ENCODE results near the gene TIMP2.
"Not testable (repeated sequence)": the region's sequence is repeated elsewhere in the genome, so short reads cannot be mapped to it uniquely, and the experiment has no call there.

The TIMP2 gene

DNA sequence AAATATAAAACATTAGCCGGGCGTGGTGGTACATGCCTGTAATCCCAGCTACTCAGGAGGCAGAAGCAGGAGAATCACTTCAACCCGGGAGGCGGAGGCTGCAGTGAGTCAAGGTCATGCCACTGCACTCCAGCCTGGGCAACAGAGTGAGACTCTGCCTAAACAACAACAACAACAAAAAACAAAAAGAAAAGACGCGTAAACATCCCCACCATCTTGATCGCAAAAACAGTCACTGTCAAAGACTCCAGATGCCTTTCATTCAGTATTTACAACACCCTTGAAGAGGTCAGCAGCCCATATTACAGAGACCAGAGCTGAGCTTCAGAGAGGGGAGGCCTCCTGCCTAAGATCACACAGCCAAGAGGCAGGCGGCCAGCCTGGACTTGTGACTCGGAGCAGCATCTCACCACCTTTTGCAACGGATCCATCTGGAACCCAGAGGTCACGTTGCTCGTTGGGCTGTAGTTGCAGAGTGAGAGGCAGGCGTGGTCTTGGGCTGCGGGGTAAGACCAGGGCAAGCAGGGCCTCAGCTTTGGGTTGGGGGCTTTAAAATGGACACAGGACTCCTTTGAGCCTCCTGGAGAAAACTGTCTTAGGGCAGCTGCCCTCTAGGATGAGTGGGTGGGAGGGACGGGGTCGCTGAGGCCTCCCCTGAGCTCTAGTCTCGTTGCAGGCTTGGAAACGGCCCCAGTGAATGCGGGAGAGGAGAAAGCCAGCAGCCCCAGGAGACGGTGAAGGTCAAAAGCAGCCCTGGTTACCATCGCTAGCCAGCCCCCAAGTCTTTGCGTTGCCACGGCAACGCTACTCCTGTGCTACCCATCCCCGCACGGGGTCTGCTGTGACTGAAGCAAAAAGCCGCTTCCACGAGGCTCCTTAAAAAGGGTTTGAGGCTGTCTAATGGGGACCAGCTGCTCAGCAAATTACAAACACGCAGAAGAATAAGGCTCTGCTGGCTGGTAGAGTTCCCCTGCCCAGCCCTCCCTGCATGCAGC lies 28.5 kb upstream of the TIMP2 start:
- DNase-seq: no peak

DNA sequence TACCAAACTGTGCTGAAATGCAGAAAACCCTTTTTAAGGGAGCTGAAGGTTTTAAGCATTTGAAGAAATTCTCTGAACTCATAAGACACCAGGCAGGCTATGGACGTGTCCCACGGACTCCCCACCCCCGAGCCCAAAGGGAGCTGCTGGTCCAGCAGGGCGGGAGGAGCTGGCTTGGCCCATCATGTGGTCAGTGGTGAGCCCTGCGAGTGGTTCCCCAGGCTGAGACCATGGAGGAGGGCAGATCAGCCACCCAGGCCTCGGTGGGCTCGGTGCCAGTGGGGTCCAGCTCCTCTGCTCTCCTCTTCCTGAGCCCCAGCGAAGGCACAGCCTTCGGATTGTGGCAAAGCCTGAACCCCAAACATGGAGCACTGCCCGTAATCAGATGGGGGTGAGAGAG lies 27.5 kb upstream of the TIMP2 start:
- DNase-seq: no peak

DNA sequence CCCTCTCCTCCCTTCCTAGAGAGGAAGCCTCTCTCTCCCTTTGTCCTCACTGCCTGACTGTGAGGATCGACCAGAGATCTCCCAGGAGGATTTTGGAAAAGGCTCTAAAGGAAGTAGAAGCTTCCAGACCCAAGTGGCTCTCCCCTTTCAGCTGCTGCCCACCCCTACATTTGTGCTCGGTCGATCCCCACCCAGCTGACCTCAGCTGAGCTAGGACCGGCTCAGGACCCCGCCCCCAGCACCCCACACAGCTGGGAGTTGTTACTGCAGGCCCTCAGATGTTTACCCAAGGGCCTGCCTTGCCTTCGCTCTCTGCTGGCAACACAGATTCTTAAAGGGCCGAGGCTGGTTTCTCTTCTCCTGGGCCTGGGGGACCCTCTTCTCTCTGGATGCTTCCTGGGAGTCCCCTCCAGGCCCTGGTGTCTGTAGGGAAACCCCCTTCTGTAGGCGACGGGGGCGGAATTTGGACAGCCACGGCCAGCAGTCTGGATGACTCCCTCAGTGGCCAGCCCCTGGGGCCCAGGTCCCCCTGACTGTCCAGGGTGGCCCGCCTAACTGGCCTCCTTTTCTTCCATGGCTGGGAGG lies 26.9 kb upstream of the TIMP2 start:
- no peak for DNase-seq

DNA sequence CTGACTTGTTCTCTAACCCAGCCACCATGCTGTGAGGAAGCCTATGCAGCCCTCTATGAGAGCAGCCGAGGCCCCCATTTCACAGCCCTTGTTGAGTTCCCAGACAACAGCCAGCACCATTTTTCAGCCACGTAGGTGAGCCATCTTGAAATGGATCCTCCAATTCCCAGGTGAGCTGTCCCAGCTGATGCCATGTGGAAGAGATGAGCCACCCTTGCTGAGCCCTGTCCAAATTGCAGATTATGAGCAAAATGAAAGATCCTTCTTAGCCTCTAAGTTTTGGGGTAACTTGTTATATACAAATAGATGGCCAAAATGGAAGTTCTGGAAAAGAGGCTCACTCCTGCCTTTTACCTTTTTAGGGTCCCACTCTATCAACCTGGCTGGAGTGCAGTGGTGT lies 25.7 kb upstream of the TIMP2 start:
- DNase-seq: no peak

DNA sequence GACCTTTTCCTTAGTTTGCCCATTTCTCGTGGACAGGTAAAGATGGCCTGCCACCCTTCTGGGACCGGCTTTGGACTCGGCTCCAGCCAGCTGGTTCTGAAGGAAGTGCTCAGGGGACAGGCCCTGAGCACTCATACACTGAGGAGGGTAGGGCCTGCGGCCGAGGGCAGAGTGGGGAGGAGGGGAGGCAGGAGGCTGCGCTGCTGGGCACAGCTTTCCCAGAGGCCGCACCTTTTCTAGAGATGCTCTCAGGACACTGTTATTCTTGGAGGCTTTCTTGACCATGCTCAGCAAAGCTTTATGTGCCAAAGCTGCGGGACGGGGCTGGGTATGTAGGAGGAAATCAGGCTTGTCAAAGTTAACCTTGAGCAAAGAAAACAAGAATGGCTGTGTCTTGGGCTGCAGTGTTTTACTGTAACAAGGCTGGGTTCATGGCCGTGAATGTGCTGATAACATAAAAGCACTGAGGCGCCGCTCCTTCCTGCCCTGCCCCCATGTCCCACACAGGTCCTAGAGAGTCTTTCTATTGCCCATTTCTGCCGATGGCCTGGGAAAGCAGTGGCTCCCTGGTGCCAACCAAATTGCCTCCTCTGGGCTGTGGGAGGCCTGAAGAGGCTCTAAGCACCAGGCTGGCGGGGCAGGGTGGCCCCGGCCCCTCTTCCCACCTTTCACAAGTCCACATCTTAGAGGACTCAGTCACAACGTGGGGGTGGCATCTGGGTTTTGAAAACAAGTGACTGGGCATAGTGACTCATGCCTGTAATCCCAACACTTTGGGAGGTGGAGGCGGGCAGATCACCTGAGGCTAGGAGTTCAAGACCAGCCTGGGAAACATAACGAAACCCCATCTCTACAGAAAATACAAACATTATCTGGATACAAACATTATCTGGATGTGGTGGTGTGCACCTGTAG lies 22.3 kb upstream of the TIMP2 start:
- DNase-seq: no peak

DNA sequence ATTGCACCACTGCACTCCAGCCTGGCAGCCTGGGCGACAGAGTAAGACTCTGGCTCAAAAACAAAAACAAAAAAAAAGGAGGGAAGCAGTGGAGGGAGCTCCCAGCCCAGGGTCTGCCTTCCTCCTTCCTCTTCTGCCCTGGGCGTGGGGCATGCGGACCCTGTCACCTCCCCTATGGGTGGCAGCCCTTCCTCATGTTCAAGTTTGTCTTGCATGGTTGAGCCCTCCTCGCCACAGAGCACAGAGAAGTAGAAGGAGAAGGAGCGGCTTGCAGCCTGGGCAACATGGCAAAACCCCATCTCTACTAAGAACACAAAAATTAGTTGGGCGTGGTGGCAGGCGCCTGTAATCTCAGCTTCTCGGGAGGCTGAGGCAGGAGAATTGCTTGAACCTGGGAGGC lies 21.4 kb upstream of the TIMP2 start:
- no peak for DNase-seq

DNA sequence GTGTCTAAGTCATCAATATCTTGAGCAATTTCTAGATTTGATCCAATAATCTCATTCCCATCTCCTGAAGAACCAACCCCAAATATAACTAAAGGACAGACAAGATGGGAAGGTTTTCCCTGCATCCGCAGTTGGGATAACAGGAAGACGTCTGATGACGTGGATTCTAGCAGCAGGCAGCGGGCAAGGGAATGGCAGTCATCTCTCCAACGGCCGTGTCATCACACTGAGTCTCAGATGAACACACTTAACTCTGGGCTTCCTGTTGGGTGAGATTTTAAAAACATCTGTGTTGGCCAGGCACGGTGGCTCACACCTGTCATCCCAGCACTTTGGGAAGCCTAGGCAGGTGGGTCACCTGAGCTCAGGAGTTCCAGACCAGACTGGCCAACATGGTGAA lies 20.9 kb upstream of the TIMP2 start:
- DNase-seq: no peak

DNA sequence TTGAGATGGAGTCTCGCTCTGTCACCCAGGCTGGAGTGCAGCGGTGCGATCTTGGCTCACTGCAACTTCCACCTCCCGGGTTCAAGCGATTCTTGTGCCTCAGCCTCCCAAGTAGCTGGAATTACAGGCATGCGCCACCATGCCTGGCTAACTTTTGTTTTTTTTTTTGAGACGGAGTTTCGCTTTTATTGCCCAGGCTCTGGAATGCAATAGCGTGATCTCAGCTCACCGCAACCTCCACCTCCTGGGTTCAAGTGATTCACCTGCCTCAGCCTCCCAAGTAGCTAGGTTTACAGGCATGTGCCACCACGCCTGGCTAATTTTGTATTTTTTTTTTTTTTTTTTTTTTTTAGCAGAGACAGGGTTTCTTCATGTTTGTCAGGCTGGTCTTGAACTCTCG lies 20.3 kb upstream of the TIMP2 start:
- DNase-seq: not testable (repeated sequence)

DNA sequence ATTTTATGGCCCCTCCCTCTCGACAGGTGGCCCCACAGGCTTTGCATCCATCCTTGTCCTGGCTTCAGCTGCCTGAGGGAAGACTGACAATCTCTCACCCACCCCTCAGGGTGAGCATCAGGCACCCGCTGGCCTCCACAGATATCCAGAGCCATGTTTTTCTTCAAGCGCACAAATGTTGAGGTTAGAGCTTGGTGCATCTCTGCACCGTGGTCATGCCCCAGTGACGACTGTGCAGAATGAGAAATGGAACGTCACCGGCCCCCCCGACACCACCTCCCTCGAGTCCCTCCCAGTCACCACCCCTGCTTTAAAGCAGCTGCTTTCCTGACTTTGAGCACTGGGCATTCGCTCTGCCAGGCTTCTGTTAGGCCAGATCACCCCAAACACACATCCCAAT lies 19.8 kb upstream of the TIMP2 start:
- DNase-seq: no peak

DNA sequence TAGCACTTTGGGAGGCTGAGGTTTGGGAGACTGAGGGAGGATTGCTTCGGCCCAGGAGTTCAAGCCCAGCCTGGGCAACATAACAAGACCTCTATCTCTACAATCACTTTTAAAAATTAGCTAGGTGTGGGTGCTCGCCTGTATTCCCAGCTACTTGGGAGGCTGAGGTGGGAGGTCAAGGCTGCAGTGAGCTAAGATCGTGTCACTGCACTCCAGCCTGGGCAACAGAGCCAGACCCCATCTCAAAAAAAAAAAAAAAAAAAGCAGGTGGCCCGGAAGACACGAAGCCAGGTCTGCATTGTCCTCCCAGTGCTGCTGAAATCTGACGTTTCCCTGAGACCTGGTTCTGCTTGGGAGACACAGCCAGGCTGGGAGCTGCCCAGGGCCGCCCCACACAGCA lies 18.8 kb upstream of the TIMP2 start:
- DNase-seq: no peak

DNA sequence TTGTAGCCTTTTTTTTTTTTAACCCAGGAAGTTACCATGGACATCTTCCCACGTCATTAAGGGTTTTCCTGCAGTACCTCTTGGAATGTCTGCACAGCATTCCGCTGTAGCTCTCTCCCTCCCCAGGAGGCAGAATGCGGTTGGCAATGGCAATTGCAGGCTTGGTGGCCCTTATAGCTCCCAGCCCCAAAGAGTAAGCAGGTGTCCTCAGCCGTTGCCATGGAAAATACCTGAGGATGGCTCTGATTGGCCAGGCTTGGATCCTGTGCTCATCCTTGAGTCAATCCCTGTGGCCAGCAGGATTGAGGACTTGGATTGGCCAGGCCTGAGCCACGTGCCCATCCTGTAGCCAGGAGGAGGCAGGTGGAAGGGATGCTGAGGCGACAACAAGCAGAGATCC lies 15.5 kb upstream of the TIMP2 start:
- no peak for DNase-seq

DNA sequence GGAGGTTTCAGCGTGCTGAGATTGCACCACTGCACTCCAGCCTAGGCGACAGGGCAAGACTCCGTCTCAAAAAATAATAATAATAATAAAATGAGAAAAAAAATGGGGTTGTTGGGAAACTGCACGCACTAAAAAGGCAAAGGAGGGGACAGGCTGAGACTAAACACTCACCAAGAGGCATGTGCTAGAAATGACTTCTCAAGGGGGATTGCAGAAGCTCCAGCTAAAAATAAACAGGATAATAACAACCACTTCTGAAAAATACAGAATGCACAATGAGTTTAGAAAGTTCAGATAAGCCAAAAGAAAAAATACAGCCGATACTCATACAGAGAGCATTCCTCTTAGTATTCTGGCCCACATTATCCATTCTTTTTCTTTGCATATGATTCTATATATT lies 15.1 kb upstream of the TIMP2 start:
- DNase-seq: no peak

DNA sequence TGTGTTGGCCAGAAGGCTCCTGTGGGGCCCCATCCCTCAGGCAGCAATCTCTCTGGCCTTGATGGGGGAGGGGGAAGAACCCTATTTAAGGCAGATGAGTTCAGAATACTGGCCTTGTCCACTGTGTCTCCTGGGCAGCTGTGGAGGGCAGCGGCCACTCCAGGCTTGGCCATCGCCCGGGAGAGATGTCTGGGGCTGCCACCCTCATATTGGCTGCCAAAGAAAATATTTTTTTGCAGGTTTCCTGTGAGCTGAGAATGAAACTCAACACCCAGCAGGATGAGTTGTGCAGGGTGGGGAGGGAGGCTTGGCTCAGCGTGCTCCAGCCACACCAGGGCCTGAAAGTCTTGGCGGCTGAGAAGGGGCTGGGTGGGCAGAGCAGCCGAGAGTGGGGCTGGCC lies 14.4 kb upstream of the TIMP2 start:
- no peak for DNase-seq

DNA sequence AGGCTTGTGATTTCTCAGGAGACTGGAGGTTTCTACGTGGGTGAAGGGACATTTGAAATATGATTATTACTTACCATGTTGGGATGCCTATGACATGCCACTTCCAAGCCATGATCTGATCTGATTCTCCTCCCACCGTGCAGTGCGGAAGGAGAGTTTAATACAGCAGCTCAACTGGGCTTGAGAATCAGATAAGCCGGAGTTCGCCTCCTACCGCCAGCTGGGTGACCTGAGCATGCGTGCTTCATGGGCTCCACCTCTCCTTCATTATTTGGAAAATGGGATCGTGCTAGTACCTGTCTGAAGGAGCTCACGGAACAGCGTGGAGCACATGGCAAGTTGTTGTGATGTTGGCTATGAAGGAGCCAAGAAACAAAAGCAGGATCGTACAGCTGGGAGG lies 12.4 kb upstream of the TIMP2 start:
- DNase-seq: no peak

DNA sequence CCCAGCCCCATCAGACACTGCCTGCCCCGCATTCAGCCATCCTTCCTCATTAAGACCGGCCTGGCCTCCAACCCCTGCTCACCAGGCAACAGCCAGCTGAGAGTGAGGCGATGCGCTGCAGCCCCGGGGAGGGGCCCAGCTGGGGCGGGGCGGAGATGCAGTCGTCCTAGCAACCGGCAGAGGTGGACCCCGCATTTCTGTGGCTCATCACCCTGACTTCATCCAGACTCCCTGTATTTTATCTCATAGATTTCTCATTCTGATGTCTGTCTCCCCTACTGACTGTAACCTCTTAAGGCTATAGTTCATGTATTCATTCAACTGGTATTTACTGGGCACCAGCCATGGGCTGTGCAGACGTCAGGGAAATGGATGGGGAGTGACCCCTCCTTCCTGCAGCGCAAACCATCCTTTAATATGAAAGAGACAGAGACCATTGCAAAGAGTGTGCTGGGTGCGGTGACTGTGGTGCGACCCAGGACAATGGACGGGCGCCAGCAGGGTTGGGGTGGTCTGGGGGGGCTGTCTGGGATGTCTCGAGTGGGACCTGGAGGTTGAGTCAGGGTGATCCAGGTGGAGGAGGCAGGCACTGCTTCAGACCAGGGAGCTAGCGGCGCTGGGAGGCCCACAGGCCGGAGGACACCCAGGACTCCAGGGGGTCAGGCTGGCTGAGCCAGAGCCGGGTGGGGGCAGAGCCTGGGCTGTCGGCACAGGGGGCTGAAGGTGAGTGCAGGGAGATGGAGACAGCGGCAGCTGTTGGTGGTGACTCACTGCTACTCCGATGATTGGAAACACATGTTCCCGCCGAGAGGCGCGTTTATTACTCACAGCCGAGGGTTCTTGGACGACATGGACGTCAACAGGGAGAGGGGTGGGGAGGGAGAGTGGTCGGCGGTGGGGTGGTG lies 10.5 kb upstream of the TIMP2 start:
- DNase-seq: no peak

DNA sequence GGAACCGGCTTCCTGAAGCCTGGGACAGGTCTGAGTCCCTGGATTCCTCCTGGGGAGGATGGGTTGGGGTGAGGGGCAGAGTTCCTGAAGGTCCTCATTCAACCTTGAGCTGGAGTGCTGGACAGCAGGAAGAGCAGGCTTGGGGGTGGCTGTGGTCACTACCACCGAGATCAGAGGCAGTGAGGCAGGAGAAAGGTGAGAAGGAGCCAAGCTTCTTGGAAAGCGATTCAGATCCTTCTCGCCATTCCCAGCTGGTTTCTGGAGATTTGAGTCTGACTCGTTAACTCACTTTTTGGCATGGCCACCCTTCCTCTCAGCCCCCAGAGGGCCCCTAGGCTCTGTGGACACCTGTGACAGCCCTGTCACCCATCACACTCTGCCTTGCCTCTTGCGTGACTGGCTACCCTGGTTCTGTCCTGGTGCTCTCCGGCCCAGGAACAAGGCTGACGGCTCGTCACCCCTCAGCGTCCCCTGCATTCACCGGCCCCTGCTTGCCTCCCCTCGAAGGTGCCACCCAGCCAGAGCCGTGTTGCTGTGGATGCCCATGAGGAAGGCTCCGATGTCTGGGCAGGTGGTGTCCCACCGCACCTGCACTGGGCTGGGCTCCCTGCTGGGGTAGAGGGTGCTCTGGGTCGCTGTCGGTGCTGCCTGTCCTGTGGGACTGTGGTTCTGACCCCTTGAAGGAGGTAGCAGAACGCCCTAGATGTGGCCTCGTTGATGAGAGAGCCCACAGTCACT lies 9.7 kb upstream of the TIMP2 start:
- no peak for DNase-seq

DNA sequence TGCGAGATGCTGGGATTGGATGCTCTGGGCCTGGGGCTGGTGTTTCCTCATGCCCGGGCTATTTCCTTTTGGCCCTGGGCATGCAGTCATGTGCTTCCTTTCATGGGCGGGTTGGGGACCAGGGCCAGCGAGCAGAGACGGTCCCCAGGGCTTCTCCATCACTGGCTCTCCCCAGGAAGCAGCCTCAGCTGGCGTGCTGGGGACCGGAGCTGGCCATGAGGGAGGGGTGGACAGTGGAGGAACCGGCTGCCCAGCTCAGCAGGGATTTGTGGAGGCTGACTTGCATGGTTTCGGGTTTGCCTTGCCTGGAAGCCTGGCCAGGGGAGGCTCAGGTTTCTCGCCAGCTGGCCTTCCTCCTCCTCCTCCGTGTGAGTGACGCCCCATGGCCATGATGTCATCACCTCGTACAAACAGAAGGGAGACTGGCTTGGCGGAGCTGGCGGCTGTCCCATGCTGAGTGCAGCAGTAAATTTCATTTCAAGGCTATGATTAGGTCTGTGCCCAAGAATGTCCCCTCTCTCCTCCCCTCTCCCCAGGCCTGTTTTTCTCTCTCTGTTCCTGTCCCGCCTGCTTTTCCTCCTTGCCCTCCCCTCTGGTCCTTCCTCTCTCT lies 8.9 kb upstream of the TIMP2 start:
- no peak for DNase-seq

DNA sequence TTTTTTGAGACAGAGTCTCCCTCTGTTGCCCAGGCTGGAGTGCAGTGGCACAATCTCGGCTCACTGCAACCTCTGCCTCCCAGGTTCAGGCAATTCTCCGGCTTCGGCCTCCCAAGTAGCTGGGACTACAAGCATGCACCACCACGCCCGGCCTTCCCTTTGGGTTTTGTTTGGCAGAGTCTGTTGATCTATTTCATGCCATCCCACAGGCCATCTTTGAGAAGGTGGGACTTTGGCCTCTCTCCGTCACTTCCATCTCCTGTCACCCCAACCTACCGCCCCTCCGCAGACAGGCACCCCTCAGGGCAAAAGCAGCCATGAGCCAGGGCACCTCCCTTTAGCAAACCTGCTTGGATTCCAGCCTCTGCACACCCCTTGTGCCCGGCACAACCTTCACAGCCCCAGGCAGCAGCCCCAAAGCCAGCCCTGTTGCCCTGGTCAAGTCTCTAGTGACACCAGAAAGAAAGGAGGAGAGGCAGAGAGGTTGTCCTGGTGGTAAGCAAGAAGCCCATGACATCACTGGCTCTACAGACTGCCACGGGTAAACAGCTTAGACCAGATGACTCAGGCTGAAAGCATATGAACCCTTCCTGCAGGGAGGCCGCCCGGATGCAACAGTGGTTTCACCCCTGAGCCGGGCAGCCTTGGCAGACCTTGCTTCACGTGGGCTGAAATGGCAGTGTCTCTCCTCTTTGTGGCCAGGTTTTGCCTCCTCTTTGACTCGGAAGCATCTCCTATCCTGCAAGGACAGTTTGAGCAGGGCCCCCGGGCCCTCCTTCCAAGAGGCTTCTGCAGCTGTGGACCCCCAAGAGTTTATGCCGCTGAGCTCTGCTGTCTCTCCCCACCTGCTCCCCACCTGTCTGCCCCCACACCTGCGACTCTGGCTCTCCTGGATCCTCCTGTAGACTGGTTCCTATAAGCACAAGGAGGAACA lies 8.1 kb upstream of the TIMP2 start:
- DNase-seq: peak; percentile 65

DNA sequence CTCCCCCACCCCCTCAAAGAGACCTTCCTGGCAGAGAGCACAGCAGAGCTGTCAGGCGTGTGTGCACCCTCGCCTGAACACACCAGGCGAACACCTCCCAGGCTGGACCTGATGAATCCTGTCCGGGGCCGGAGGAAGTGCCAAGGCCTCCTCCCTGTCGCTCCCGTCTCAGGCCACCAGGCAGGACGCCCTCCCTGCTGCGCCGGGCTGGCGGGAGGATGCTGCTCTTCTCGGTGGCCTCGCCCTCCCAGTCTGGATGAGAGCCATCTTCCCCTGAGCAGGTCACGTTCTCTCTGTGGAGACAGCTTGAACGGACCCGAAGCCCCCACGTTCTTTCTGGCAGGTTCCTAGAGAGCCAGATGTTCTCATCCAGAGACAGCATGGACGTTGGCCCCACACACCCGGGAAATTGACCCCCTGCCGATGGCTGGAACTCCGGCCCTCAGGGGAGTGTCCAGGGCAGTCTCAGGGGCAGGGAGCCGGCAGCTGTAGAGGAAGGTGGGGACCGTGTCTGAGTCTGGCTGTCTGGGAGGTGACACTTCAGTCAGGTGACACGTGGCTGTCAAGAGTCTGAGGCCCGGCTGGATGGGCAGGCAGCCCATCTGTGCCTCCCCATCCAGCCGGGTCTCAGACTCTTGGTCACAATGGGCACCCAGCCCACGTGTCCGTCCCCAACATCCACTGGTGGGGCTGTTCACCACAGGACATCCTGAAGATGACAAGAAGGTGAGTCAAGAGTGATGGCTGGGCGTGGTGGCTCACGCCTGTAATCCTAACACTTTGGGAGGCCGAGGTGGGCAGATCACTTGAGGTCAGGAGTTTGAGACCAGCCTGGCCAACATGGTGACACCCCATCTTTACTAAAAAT lies 5.0 kb upstream of the TIMP2 start:
- DNase-seq: no peak

All from activated naive CD4-positive, alpha-beta T cell treated with Interleukin-2 at 50 U/mL for 16 hours (primary cell).